HG02678 (cell line): ENCODE measurements around the gene DACH1.

Source experiments
- ATAC-seq: cut with Tn5 transposase; IDR thresholded peaks from one replicate; pipeline ENCODE4 v1.9.1; 2021; ENCODE audit warnings: mild to moderate bottlenecking, moderate library complexity; ENCODE audit not compliant: unreplicated experiment

DACH1 gene

GRCh38 chr13:71714802-71715375, 152.1 kb downstream of the DACH1 start:
- no peak for ATAC-seq

GRCh38 chr13:71712988-71713653, 153.9 kb downstream of the DACH1 start:
- no peak for ATAC-seq

- no peak for ATAC-seq
These were observed 162.3 kb downstream of the DACH1 start for GRCh38 chr13:71704656-71705055.

GRCh38 chr13:71703138-71703537, 163.9 kb downstream of the DACH1 start:
- no peak for ATAC-seq

- ATAC-seq = no peak
These were observed 164.8 kb downstream of the DACH1 start for GRCh38 chr13:71702253-71702652.

GRCh38 chr13:71701741-71702140, 165.3 kb downstream of the DACH1 start:
- no peak for ATAC-seq

- ATAC-seq = no peak
These were observed 167.7 kb downstream of the DACH1 start for GRCh38 chr13:71699342-71699741.

- no peak for ATAC-seq
These were observed 171.3 kb downstream of the DACH1 start for GRCh38 chr13:71695662-71696061.

GRCh38 chr13:71685072-71685471, 181.9 kb downstream of the DACH1 start:
- no peak for ATAC-seq

- no peak for ATAC-seq
These were observed 184.9 kb downstream of the DACH1 start for GRCh38 chr13:71681901-71682613.

- no peak for ATAC-seq
These were observed 189.9 kb downstream of the DACH1 start for GRCh38 chr13:71677124-71677523.

- no peak for ATAC-seq
These were observed 194.5 kb downstream of the DACH1 start for GRCh38 chr13:71672512-71672911.

GRCh38 chr13:71663431-71663830, 203.6 kb downstream of the DACH1 start:
- ATAC-seq = no peak

- ATAC-seq = no peak
These were observed 205.1 kb downstream of the DACH1 start for GRCh38 chr13:71661921-71662320.

- ATAC-seq = no peak
These were observed 207.6 kb downstream of the DACH1 start for GRCh38 chr13:71659404-71659803.

GRCh38 chr13:71645467-71645866, 221.5 kb downstream of the DACH1 start:
- ATAC-seq = no peak

GRCh38 chr13:71644579-71644978, 222.4 kb downstream of the DACH1 start:
- no peak for ATAC-seq

- ATAC-seq = no peak
These were observed 223.6 kb downstream of the DACH1 start for GRCh38 chr13:71643448-71643860.

- ATAC-seq = no peak
These were observed 228.3 kb downstream of the DACH1 start for GRCh38 chr13:71638751-71639150.

GRCh38 chr13:71634602-71635443, 232.2 kb downstream of the DACH1 start:
- no peak for ATAC-seq

GRCh38 chr13:71634182-71634581, 232.8 kb downstream of the DACH1 start:
- ATAC-seq = no peak
